ENCODE measurements around the gene SPATA2. TPM values are rescaled to one million over a fixed set of nuclear protein-coding genes. Genes with fewer than 3 reads are reported as not detected.
A peak's percentile ranks its signal among the peaks of the same experiment; 100 is the strongest.
"Not testable (repeated sequence)": the region's sequence is repeated elsewhere in the genome, so short reads cannot be mapped to it uniquely, and the experiment has no call there.

Gene SPATA2
- total RNA-seq, 4 donors from 2014 or later = 3.3 to 5.6 (median 4.0) TPM

DNA sequence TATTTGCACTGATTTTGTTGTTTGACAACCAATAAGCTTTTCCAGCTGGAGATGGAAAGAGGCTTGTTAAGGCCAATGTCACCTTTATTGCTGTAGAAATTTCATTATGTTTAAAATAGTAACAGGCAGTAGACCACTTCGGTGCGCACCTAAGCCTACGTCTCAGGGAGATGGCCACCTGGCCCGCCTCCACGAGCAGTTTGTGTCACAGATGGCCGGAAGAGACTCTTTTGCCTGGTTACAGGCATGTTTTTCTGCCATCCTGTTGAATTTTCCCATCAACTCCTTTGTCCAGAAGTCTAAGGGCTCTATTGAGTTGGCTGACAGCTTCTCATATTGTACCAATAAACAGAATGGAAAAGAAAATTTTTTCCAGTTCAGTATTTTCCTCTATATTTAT is 51.7 kb downstream of the SPATA2 start:
- 91 to 96% methylated on average over 6 of the region's 6 CpGs for WGBS, 2 donors
- DNase-seq = no peak
- no peak for TF ChIP-seq POLR2A (IDR thresholded peaks at IDR 0.05)
- no peak for TF ChIP-seq CTCF (IDR thresholded peaks at IDR 0.05)
- Histone ChIP-seq H3K4me1 (peaks cover 0 to 27% (median 0%) of the 10 kb centered on the region in 3 donors), H3K27ac (no peak overlapping the region), H3K9me3 (no peaks in the 10 kb centered on the region), H3K27me3 (no peaks in the 10 kb centered on the region), H3K4me3 (no peak overlapping the region), H3K36me3 (peaks cover 6 to 80% (median 19%) of the 10 kb centered on the region in 3 donors)
- intact Hi-C loops (cut with DNase I) = no loop called here

DNA sequence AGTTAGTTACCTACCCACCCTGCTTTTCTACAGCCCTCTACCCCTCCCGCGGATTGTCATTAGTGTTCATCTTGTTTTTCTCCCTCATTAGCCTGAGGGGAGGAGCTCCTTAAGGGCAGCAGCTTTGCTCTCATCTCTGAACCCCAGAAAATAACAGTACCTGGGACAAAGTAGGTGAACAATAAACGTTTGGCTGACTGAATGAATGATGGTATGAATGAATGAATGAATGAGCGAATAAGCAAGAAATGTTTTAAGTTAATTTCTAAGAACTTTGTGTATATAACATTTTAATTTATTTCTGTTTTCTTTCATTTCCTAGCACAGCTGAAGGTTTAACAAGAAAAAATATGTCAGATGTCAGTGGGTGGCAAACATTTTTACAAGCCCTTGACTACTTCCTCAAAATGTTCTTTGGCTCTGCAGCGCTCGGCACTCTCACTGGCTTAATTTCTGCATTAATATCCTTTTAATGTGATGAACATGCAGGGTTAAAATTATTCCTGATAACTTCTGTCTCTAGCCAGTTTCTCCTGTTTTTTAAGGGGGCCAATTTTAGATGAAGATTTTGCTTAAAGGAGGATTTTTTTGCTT is 52.6 kb downstream of the SPATA2 start:
- H3K4me3 ChIP-seq = no peak overlapping the region
- no peaks in the 10 kb centered on the region for H3K9me3 ChIP-seq
- intact Hi-C loops (cut with DNase I) = no loop called here

DNA sequence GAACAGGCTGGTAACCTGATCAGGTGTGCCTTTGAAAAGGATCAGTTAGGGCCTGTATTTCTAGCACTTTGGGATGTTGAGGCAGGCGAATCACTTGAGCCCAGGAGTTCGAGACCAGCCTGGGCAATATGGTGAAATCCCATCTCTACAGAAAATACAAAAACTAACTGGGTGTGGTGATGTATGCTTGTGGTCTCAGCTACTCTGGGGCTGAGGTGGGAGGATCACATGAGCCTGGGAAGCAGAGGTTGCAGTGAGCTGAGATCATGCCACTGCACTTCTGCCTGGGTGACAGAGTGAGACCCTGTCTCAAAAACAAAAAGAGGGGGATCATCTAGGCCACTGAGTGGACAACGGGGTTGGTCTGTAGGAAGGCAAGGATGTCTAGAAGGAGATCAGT is 54.1 kb downstream of the SPATA2 start:
- H3K27ac ChIP-seq = peak overlapping the region in 2 of 4 donors; percentile 11 to 34

More for the DNA sequence above, 52.6 kb downstream of the SPATA2 start:
- TF ChIP-seq POLR2A (IDR thresholded peaks at IDR 0.05) (no peak), CTCF (IDR thresholded peaks at IDR 0.05) (no peak)
- H3K4me1 ChIP-seq = peaks cover 0 to 27% (median 0%) of the 10 kb centered on the region in 3 donors
- DNase-seq = no peak
- H3K27me3 ChIP-seq = no peaks in the 10 kb centered on the region
- H3K27ac ChIP-seq = no peak overlapping the region
- peaks cover 6 to 80% (median 17%) of the 10 kb centered on the region in 3 donors for H3K36me3 ChIP-seq
- 86 to 89% methylated on average over 4 to 6 of the region's 6 CpGs for WGBS, 2 donors

GRCh38 chr20:49859807-49860206 is 55.5 kb downstream of the SPATA2 start:
- DNase-seq = no peak
- no peaks in the 10 kb centered on the region for H3K9me3 ChIP-seq
- H3K27ac ChIP-seq = peak overlapping the region in 1 of 4 donors; percentile 47
- no peak for TF ChIP-seq POLR2A (IDR thresholded peaks at IDR 0.05)
- TF ChIP-seq CTCF (IDR thresholded peaks at IDR 0.05) = no peak
- peaks cover 0 to 27% (median 0%) of the 10 kb centered on the region in 3 donors for H3K4me1 ChIP-seq
- H3K36me3 ChIP-seq = peaks cover 0 to 81% (median 12%) of the 10 kb centered on the region in 3 donors
- H3K4me3 ChIP-seq = no peak overlapping the region
- intact Hi-C loops (cut with DNase I) = no loop called here
- H3K27me3 ChIP-seq = no peaks in the 10 kb centered on the region

More for the DNA sequence above, 54.1 kb downstream of the SPATA2 start:
- intact Hi-C loops (cut with DNase I); H3K4me3 ChIP-seq; H3K27me3 ChIP-seq; DNase-seq; H3K9me3 ChIP-seq: not testable (repeated sequence)
- 83 to 87% methylated on average over 3 of the region's 3 CpGs for WGBS, 2 donors
- Histone ChIP-seq H3K4me1 (peaks cover 0 to 27% (median 0%) of the 10 kb centered on the region in 3 donors), H3K36me3 (peaks cover 6 to 81% (median 17%) of the 10 kb centered on the region in 3 donors)

- intact Hi-C loops (cut with DNase I) = no loop called here
- WGBS, 2 donors = 85 to 88% methylated on average over 6 of the region's 6 CpGs
These were observed 56.3 kb downstream of the SPATA2 start for GRCh38 chr20:49859011-49859410.

More at GRCh38 chr20:49859011-49859410, 56.3 kb downstream of the SPATA2 start:
- TF ChIP-seq CTCF (IDR thresholded peaks at IDR 0.05) (no peak), POLR2A (IDR thresholded peaks at IDR 0.05) (no peak)
- Histone ChIP-seq H3K4me3 (no peak overlapping the region), H3K36me3 (peaks cover 0 to 81% (median 8%) of the 10 kb centered on the region in 3 donors), H3K4me1 (peaks cover 0 to 33% (median 0%) of the 10 kb centered on the region in 3 donors), H3K27ac (peak overlapping the region in 1 of 4 donors; percentile 47), H3K27me3 (no peaks in the 10 kb centered on the region), H3K9me3 (no peaks in the 10 kb centered on the region)
- no peak for DNase-seq

Data from esophagus squamous epithelium (tissue), 5 donors.